K562 (cell line): ENCODE data around the gene ARRDC5. TPM values are rescaled to one million over a fixed set of nuclear protein-coding genes. Genes with fewer than 3 reads are reported as not detected.

Source experiments
- COPS2 ChIP-seq: fragments of 450-650 bp; conservative IDR thresholded peaks from 2 replicates; pipeline ENCODE4 v1.6.1; 2016; ENCODE audit warnings: mild to moderate bottlenecking, moderate library complexity
- MAX ChIP-seq: sonication (generic); formaldehyde crosslinking; IDR thresholded peaks from 2 replicates; pipeline ENCODE4 v1.9.0; 2022; ENCODE audit warnings: mild to moderate bottlenecking, missing genetic modification reagents
- MGA ChIP-seq: fragments of 450-650 bp; IDR thresholded peaks from 2 replicates; pipeline ENCODE4 v1.6.1; 2016; ENCODE audit warnings: mild to moderate bottlenecking, moderate library complexity
- MYC ChIP-seq, 2 experiments: fragments of 250-450 bp in 1 of 2; sonication (Bioruptor Pico) in 1 of 2; IDR thresholded peaks; 2 replicates each; pipeline versions ENCODE4 v1.5.1 to v1.6.1; 2012 to 2021; ENCODE audit warnings: low read depth in 2 of 2, borderline replicate concordance in 1 of 2, improper control_type of control experiment in 1 of 2, low read length in 1 of 2, mild to moderate bottlenecking in 1 of 2, moderate library complexity in 1 of 2
- NCOA4 ChIP-seq: fragments of 450-650 bp; IDR thresholded peaks from 2 replicates; pipeline ENCODE4 v1.6.1; 2018; ENCODE audit warnings: mild to moderate bottlenecking; ENCODE audit not compliant: partially characterized antibody
- SIRT6 ChIP-seq: IDR thresholded peaks from one replicate; pipeline ENCODE4 v1.6.1; 2012; ENCODE audit warnings: low read depth, mild to moderate bottlenecking, control low read depth, inconsistent platforms, low read length, moderate library complexity
- SNAPC5 ChIP-seq: fragments of 250-450 bp; sonication (Bioruptor Pico); IDR thresholded peaks from 2 replicates; pipeline ENCODE4 v1.8.0; 2021; ENCODE audit warnings: moderate library complexity, mild to moderate bottlenecking, inconsistent platforms
- TCF7L2 ChIP-seq: fragments of 150-350 bp; IDR thresholded peaks from 2 replicates; pipeline ENCODE4 v1.6.1; 2016; ENCODE audit warnings: low read depth, mild to moderate bottlenecking, low read length, moderate library complexity
- THAP12 ChIP-seq: fragments of 250-450 bp; sonication (Bioruptor Pico); IDR thresholded peaks from 2 replicates; pipeline ENCODE4 v1.9.0; 2021; ENCODE audit warnings: mild to moderate bottlenecking, inconsistent platforms
- TRIM28 ChIP-seq: fragments of 450-650 bp; IDR thresholded peaks from 2 replicates; pipeline ENCODE4 v1.6.1; 2017
- polyA plus RNA-seq, 8 experiments: library from polyadenylated mRNA; depleted of rRNA in 4 of 8; stranded (reverse) in 5 of 8; unstranded in 3 of 8; fragments of >200 nt; fragmentation: Nextera tagmentation in 2 of 8; fragmentation: Illumina TruSeq in 1 of 8; extraction: Ambion mirVana in 2 of 8; extraction: Trizol in 1 of 8; gene quantifications; 2 replicates each; pipeline versions ENCODE4 v1.2.1 to v1.2.3, GENCODE V29; 2011 to 2014; ENCODE audit warnings: inconsistent platforms in 1 of 8, missing spikeins in 1 of 8
- total RNA-seq, 7 experiments: library from RNA; depleted of rRNA in 6 of 7; stranded (reverse); fragments of >200 nt in 6 of 7; fragmentation: Illumina TruSeq in 2 of 7; extraction: Trizol in 2 of 7; gene quantifications; 2 replicates each; pipeline versions ENCODE4 v1.2.1 to v1.2.3, GENCODE V29; 2011 to 2021; ENCODE audit warnings: low replicate concordance in 1 of 7

The ARRDC5 gene
- total and polyA plus RNA-seq, 9 of the 15 experiments (the other 6 are each of a cell fraction or from before 2014, with no cell fraction given): not detected

- TF ChIP-seq SNAPC5 (CRISPR knock-in tag) (no peak), MAX (CRISPR knock-in tag) (peak; percentile 59), THAP12 (CRISPR knock-in tag) (no peak), COPS2 (no peak), TCF7L2 (no peak), MYC (IDR thresholded peaks at IDR 0.05; ENCODE audit: low read depth, low read length) (peak; percentile 46; the same call in 1 of the 2 replicates), MYC (CRISPR knock-in tag; IDR thresholded peaks at IDR 0.05; ENCODE audit: borderline replicate concordance, low read depth) (no peak), SIRT6 (no peak), MGA (no peak), NCOA4 (no peak), TRIM28 (no peak)
Observed at GRCh38 chr19:4911786-4912672, 9.3 kb upstream of the ARRDC5 start (continued).
